Astrocyte of the spinal cord (primary cell): ENCODE results near the gene WDR20.

Experiments
- DNase-seq: peaks from one replicate; pipeline ENCODE4 v3.0.0; 2011; ENCODE audit warnings: low read depth, low spot score
- H3K4me3 ChIP-seq: 2 replicates; pipeline ENCODE4 v1.5.1; 2011; ENCODE audit warnings: low read depth, mild to moderate bottlenecking, low read length, moderate library complexity
- in situ Hi-C: cut with HindIII; loops from 2 replicates; pipeline ENCODE4 v1.10.0; 2017; ENCODE audit warnings: low sequenced_read_pairs
- TF ChIP-seq, protein P1 (sequence below): IDR thresholded peaks from 2 replicates; pipeline ENCODE4 v1.5.1; 2012; ENCODE audit warnings: low read depth, mild to moderate bottlenecking, low read length, inconsistent platforms

Gene WDR20

DNA sequence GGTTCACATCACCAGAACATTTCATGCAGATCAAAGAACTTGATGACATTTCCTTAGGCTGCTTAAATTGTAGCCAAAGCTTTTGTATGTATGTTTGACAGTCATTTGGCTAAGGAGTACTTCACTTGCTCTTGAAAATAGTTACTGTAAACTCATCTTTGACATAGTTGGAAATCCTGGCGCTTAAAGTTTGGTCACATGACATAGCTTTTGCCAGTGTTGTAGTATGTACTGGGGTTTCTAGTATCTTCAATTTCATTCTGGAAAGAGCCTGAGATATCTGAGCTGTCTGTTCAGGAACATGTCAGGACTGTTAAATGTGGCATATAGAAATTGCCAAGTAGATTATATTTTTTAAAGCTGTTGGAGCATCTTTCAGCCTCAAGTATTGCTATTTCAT, 55.7 kb downstream of the WDR20 start:
- in situ Hi-C loops: no loop called here
- H3K4me3 ChIP-seq: no peak overlapping the region
- no peak for DNase-seq
- TF ChIP-seq, protein P1, sequence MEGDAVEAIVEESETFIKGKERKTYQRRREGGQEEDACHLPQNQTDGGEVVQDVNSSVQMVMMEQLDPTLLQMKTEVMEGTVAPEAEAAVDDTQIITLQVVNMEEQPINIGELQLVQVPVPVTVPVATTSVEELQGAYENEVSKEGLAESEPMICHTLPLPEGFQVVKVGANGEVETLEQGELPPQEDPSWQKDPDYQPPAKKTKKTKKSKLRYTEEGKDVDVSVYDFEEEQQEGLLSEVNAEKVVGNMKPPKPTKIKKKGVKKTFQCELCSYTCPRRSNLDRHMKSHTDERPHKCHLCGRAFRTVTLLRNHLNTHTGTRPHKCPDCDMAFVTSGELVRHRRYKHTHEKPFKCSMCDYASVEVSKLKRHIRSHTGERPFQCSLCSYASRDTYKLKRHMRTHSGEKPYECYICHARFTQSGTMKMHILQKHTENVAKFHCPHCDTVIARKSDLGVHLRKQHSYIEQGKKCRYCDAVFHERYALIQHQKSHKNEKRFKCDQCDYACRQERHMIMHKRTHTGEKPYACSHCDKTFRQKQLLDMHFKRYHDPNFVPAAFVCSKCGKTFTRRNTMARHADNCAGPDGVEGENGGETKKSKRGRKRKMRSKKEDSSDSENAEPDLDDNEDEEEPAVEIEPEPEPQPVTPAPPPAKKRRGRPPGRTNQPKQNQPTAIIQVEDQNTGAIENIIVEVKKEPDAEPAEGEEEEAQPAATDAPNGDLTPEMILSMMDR: no peak

DNA sequence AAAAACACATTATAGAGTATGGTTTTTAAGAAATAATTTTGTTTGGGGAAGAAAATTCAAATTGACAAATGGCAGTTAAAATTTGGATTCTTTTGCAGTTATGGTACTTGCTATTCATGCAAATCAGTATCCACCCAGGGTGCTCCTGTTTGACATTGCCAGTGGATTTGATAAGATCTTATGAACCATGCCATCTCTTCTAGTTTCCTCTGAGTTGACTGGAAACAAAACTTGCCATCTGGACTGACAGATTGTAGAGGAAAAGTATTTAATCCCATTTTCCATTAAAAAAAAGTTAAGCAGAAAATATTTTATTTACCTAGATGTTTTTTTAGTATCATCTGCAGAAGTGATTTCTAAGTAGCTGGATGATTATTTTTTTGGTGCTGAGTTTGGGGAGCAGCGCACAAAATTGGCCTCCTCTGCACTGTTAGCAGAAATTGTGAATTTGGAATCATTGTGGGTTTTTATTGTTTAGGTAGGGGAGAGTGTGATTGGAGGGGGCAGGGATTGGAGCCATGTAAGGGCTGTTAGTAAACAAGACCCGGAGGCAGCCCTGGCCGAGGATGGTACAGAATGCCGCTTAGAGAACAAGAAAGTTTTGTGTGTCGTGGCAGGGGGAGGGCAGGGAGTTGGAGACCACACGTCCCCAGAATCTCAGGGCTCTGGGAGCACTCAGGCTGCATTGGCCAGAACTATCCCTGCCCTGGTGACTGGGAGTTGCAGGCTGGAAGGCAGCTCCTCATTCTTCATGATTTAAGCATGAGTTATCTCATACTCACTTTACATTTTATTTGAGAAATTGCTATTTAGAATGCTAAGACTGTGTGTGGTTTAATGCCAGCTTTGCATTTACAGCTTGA, 56.6 kb downstream of the WDR20 start:
- no peak for DNase-seq
- in situ Hi-C loops: no loop called here
- TF ChIP-seq, protein P1: no peak
- H3K4me3 ChIP-seq: no peak overlapping the region

DNA sequence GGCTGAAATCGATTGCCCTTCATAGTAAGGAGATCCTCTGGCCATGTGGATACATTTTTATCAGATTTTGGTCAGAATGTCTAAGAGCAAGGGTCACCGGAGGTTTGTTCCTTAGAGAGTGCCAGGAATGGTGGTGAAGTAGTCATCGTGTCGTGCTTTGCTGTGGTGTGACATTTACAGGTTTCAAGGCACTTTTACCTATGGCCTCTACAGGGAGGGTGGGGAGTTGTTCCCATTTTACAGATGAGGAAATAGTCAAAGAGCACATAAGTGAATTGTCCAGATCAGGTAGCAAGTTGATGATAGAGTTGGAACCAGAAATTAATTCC, 57.2 kb downstream of the WDR20 start:
- H3K4me3 ChIP-seq: no peak overlapping the region
- TF ChIP-seq, protein P1: no peak
- no peak for DNase-seq
- in situ Hi-C loops: no loop called here

DNA sequence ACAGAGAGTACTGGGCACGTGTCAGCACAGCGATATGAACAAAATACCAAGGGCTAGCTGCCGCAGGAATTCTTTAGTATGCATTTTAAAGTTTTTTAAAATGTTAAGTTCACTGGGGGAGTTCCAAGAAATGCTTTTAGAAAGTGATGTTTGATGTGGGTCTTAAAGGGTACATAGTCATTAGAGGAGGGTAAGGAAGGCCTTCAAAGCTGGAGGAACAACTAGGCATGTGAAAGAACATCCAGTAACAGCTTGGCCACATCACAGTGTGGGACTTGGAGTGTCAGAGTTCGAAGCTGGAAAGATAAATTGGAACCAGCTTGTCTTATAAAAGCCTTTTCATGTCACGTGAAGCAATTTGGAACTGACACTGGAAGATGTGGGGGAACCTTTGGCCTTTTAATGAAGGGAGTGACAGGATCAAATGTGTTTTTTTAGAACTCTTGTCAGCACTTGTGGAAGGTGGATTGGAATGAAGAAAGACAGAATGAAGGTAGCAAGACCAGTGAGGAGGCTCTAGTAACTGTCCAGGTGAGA, 57.7 kb downstream of the WDR20 start:
- no peak for DNase-seq
- TF ChIP-seq, protein P1: no peak
- H3K4me3 ChIP-seq: no peak overlapping the region
- in situ Hi-C loops: no loop called here

DNA sequence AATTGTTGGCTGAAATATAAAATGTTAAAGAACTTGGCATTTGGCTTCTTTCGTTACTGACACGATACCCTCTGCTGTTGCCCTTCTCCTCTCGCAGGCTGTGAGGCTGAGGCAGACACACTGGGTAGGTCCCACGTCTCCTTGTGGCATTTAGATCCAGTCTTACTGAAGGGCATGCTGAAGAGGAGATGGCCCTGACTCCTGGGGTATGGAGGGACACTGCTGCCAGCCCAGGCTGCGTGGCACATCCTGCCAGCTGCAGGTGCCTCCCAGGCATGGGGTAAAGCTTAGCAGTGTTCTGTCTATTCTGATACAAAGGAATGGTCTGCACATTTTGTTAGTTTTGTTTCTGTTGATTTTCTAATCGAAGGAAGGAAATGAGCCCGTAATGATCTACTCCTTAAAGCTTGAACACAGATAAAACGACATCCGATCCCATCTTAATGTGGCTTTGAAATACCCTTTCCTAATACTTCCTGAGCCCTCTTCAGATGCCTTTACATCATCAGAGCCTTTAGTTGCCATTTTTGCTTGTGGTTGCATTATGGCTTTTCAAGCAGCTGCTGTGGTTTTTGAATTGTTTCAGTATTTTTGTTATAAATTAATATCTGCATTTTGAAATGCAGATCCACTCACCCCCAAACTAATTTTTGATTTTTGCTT, 61.1 kb downstream of the WDR20 start:
- H3K4me3 ChIP-seq: no peak overlapping the region
- TF ChIP-seq, protein P1: no peak
- no peak for DNase-seq
- in situ Hi-C loops: no loop called here

DNA sequence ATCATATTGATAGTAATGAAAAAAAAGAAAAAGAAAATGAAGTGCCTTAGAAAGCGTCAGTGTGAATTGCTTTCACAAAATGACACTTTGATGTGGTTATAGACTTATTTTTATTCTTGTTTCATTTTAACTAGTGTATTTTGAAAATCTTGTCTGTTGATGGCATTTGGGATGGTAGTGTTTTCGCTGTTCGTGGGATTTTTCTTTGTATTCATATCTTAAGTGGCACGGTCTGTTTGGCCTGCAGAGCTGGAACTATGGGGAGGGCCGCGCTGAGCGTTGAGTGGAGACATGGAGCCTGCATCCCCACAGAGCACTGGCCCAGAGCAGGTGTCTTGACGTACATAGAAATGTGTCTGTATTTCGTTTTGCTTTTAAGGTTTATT, 61.6 kb downstream of the WDR20 start:
- TF ChIP-seq, protein P1: no peak
- H3K4me3 ChIP-seq: no peak overlapping the region
- in situ Hi-C loops: no loop called here
- no peak for DNase-seq
